ENCODE data around the gene PRDM8.

- TF ChIP-seq CTCF (IDR thresholded peaks at IDR 0.05) (no peak), POLR2A (IDR thresholded peaks at IDR 0.05) (no peak), POLR2AphosphoS5 (IDR thresholded peaks at IDR 0.05) (no peak)
Measured at GRCh38 chr4:80208610-80209339, 11.5 kb downstream of the PRDM8 start.
